ENCODE data around the gene AAK1.

The AAK1 gene

GRCh38 chr2:69456950-69457445 lies 186.5 kb downstream of the AAK1 start:
- no peak for DNase-seq (ENCODE audit: low read depth)
- TF ChIP-seq CTCF (IDR thresholded peaks at IDR 0.05; ENCODE audit: low read depth, low read length, missing control alignments) = no peak

GRCh38 chr2:69456154-69456553 lies 187.4 kb downstream of the AAK1 start:
- TF ChIP-seq CTCF (IDR thresholded peaks at IDR 0.05; ENCODE audit: low read depth, low read length, missing control alignments) = no peak
- no peak for DNase-seq (ENCODE audit: low read depth)
- no peak overlapping the region for H3K4me3 ChIP-seq (ENCODE audit: low read depth, low read length)

More at GRCh38 chr2:69456950-69457445, 186.5 kb downstream of the AAK1 start:
- no peak overlapping the region for H3K4me3 ChIP-seq (ENCODE audit: low read depth, low read length)

DNA sequence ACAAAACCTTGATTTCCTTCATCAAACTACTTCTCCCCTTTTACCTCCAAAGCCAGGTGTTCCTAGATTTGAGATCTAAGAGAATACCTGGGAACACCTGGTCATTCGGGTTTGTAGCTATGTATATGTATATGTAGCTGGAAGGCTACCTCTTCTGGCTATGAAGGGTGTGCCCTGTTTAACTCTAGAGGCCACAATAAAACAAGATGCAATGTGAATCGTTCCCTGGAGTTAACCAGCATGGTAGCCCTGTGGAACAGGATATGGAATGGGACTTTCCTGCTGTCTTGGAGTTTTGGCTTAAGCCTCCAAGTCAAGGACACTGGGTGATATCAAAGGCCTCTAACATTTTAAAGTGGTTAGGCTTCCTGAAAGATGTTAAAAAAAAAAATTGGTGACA lies 188.6 kb downstream of the AAK1 start:
- no peak for TF ChIP-seq CTCF (IDR thresholded peaks at IDR 0.05; ENCODE audit: low read depth, low read length, missing control alignments)
- DNase-seq (ENCODE audit: low read depth) = no peak
- H3K4me3 ChIP-seq (ENCODE audit: low read depth, low read length) = no peak overlapping the region

DNA sequence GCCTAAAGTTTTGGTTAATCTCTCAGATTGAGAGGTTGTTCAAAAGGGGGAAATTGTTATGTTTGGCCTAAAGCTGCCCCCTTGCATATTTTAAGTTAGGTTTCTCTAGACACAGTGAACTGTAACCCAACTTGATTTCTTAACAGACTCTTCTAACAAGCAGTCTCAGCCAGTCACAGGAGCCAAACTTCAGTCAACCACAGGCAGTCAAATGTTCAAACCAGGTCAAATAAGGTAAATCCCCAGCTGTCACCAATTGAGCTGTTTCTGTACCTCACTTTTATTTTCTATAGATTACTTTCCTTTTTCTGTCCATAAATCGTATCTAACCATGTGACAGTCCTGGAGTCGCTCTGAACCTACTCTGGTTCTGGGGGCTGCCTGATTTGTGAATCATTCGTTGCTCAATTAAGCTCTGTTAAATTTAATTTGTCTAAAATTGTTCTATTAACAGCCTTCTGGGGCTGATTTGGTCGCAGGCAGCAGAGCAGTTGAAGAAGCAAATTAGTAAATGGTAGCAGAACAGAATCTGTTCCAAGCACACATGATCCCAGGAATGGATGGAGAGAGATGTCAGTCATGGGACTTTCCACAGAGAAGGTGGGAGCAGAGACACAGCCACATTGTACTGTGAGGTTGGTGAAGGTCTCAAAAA lies 189.9 kb downstream of the AAK1 start:
- peak; percentile 24 for DNase-seq (ENCODE audit: low read depth)
- no peak for TF ChIP-seq CTCF (IDR thresholded peaks at IDR 0.05; ENCODE audit: low read depth, low read length, missing control alignments)
- H3K4me3 ChIP-seq (ENCODE audit: low read depth, low read length) = no peak overlapping the region

- no peak overlapping the region for H3K4me3 ChIP-seq (ENCODE audit: low read depth, low read length)
- no peak for DNase-seq (ENCODE audit: low read depth)
- TF ChIP-seq CTCF (IDR thresholded peaks at IDR 0.05; ENCODE audit: low read depth, low read length, missing control alignments) = no peak
These were observed 190.9 kb downstream of the AAK1 start for GRCh38 chr2:69452687-69453086.

DNA sequence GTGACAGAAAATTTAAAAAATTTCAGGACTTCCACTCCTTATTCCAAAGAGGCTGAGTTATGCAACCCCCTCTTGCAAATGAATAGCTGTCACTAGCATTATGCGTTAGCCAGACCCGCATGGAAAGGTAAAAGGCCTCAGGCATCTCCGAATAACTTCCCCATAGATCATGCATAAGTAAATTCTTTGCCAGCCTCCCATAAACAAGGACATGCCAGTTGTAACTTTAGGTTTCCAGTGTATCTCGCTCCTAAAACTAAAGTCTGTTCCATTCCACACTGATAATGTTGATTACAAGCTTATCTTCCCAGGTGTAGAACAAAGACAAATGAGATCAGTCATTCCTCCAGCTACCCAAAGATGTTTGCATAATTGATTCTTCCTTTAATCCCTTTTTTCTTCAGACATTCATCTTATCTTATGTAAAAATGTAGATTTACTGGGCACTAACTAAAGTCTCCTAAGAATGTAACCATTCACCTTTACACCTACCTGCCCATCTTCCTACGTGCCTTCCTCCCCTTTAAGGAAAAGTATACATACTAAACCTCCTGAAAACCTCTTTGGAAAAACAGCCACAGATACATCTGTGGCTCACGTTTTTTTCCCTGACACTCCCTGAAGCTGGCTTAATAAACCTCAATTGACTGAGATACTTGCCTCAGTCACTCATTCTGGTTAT lies 192.7 kb downstream of the AAK1 start:
- H3K4me3 ChIP-seq (ENCODE audit: low read depth, low read length) = no peak overlapping the region
- no peak for DNase-seq (ENCODE audit: low read depth)
- no peak for TF ChIP-seq CTCF (IDR thresholded peaks at IDR 0.05; ENCODE audit: low read depth, low read length, missing control alignments)
